ENCODE data around the gene LINC01488. TPM values are rescaled to one million over a fixed set of nuclear protein-coding genes. Genes with fewer than 3 reads are reported as not detected.

LINC01488 gene
- total and polyA plus RNA-seq, 3 donors from 2014 or later, result not detected

- H3K27ac ChIP-seq, result no peak overlapping the region
- 74 to 75% methylated on average over 19 of the region's 19 CpGs for WGBS, 2 donors
- H3K36me3 ChIP-seq (ENCODE audit: low read depth, missing control alignments), result no peaks in the 10 kb centered on the region
- H3K4me3 ChIP-seq, result no peak overlapping the region
- intact Hi-C loops (cut with DNase I; ENCODE audit: low total_unique reads), result no loop called here
- no peaks in the 10 kb centered on the region for H3K4me1 ChIP-seq
- no peak for TF ChIP-seq POLR2A (IDR thresholded peaks at IDR 0.05)
- TF ChIP-seq, protein P1, sequence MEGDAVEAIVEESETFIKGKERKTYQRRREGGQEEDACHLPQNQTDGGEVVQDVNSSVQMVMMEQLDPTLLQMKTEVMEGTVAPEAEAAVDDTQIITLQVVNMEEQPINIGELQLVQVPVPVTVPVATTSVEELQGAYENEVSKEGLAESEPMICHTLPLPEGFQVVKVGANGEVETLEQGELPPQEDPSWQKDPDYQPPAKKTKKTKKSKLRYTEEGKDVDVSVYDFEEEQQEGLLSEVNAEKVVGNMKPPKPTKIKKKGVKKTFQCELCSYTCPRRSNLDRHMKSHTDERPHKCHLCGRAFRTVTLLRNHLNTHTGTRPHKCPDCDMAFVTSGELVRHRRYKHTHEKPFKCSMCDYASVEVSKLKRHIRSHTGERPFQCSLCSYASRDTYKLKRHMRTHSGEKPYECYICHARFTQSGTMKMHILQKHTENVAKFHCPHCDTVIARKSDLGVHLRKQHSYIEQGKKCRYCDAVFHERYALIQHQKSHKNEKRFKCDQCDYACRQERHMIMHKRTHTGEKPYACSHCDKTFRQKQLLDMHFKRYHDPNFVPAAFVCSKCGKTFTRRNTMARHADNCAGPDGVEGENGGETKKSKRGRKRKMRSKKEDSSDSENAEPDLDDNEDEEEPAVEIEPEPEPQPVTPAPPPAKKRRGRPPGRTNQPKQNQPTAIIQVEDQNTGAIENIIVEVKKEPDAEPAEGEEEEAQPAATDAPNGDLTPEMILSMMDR (IDR thresholded peaks at IDR 0.05), result no peak
- DNase-seq, result peak; percentile 18
- H3K9me3 ChIP-seq, result no peaks in the 10 kb centered on the region
- no peaks in the 10 kb centered on the region for H3K27me3 ChIP-seq
These were observed 5.4 kb downstream of the LINC01488 start for GRCh38 chr11:69486773-69487291.

DNA sequence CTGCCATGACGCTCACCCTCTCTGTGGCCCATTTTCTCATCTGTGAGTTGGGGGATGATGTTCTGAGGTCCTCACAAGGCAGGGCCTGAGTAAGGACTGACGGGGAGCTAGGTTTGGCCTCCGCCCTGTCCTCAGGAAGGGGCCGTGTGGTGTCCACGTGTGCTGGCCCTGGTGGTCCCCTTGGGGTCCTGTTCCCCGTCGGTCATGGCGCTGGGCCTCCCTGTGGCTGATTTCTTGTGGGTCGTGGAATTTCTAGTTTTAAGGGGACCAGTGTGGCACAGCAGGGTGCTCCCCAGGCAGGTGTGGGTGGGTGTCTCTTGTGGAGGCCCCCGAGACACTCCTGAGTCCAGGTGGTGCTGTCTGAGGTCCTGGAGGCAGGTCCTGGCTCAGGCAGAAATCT lies 5.9 kb downstream of the LINC01488 start:
- 91 to 100% methylated on average over 1 to 10 of the region's 10 CpGs for WGBS, 2 donors
- no peak for TF ChIP-seq POLR2A (IDR thresholded peaks at IDR 0.05)
- TF ChIP-seq, protein P1 (IDR thresholded peaks at IDR 0.05), result no peak
- no peak overlapping the region for H3K4me3 ChIP-seq
- no peak for DNase-seq
- no peaks in the 10 kb centered on the region for H3K4me1 ChIP-seq
- intact Hi-C loops (cut with DNase I; ENCODE audit: low total_unique reads), result no loop called here
- H3K36me3 ChIP-seq (ENCODE audit: low read depth, missing control alignments), result no peaks in the 10 kb centered on the region
- no peaks in the 10 kb centered on the region for H3K27me3 ChIP-seq
- H3K27ac ChIP-seq, result no peak overlapping the region
- no peaks in the 10 kb centered on the region for H3K9me3 ChIP-seq

DNA sequence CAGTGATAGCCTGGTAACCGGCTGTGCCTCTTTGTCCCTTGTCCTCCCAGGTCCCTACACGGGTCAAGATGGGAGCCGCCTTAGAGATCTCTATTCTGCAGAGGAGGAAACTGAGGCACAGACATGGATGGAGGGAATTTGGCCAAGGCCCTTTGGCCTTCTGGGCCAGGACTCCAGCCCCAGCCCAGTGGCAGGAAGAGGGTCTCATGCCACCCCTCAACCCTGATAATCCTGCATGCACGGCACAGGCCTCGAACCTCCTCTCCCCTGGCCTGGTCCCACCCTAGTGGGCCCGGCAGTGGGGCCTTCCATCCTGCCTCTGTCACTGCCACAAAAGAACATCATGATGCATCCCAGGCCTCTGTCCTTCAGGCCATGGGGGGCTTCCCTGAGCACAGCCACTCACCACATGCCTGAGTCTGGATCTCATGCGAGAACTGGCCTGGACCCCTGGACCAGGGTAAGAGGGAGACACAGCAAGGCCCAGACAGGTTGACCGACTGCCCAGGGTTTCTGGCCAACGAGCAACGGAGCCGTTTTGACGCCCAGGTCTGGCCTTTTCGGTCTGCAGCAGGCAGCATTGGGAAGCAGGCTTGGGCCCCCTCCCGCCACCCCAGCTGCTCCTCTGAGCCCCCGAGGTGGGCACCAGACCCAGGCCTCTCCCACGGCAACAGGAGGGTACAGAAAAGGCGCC lies 6.5 kb downstream of the LINC01488 start:
- H3K27ac ChIP-seq, result no peak overlapping the region
- 83 to 94% methylated on average over 8 to 17 of the region's 17 CpGs for WGBS, 2 donors
- no peaks in the 10 kb centered on the region for H3K27me3 ChIP-seq
- no peaks in the 10 kb centered on the region for H3K9me3 ChIP-seq
- no peak for DNase-seq
- no peak overlapping the region for H3K4me3 ChIP-seq
- TF ChIP-seq, protein P1 (IDR thresholded peaks at IDR 0.05), result no peak
- no peak for TF ChIP-seq POLR2A (IDR thresholded peaks at IDR 0.05)
- no peaks in the 10 kb centered on the region for H3K4me1 ChIP-seq
- H3K36me3 ChIP-seq (ENCODE audit: low read depth, missing control alignments), result no peaks in the 10 kb centered on the region
- intact Hi-C loops (cut with DNase I; ENCODE audit: low total_unique reads), result no loop called here

- Histone ChIP-seq H3K4me1 (no peaks in the 10 kb centered on the region), H3K27me3 (no peaks in the 10 kb centered on the region), H3K9me3 (no peaks in the 10 kb centered on the region), H3K27ac (no peak overlapping the region), H3K4me3 (no peak overlapping the region), H3K36me3 (ENCODE audit: low read depth, missing control alignments) (no peaks in the 10 kb centered on the region)
- no peak for DNase-seq
- WGBS, 2 donors, result 94 to 100% methylated on average over 6 to 16 of the region's 16 CpGs
- intact Hi-C loops (cut with DNase I; ENCODE audit: low total_unique reads), result no loop called here
- TF ChIP-seq, protein P1 (IDR thresholded peaks at IDR 0.05), result no peak
- no peak for TF ChIP-seq POLR2A (IDR thresholded peaks at IDR 0.05)
These were observed 7.1 kb downstream of the LINC01488 start for GRCh38 chr11:69488543-69488940.
